GM21528 (cell line): Measurements from ENCODE around the gene CPB2.

Experiments used
- ATAC-seq: cut with Tn5 transposase; IDR thresholded peaks from one replicate; pipeline ENCODE4 v1.9.1; 2021; ENCODE audit warnings: mild to moderate bottlenecking, moderate library complexity; ENCODE audit not compliant: unreplicated experiment, low FRiP score

CPB2 gene, protein sequence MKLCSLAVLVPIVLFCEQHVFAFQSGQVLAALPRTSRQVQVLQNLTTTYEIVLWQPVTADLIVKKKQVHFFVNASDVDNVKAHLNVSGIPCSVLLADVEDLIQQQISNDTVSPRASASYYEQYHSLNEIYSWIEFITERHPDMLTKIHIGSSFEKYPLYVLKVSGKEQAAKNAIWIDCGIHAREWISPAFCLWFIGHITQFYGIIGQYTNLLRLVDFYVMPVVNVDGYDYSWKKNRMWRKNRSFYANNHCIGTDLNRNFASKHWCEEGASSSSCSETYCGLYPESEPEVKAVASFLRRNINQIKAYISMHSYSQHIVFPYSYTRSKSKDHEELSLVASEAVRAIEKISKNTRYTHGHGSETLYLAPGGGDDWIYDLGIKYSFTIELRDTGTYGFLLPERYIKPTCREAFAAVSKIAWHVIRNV

DNA sequence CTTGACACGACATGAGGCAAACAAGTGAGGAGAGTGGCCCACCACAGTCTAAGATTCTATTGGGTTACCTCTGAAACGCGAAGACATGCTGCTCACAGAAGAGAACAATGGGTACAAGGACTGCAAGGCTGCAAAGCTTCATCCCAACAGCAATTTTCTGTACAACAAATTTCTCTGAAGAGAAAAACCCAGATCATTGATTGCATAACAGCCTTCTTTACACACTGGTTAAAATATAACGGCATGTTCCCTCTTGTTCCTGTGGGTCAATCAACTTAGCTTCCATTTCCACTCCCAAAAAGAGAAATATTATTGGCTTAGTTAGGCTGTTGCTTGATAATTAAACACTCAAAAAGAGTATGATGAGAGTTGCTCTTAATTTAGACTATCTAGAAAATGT, at the start of gene CPB2:
TSS of gene CPB2 (minus strand) at position 166 of the 400 bp plus-strand sequence. CDS start at position 142, 24 bp downstream.
- no peak for ATAC-seq

DNA sequence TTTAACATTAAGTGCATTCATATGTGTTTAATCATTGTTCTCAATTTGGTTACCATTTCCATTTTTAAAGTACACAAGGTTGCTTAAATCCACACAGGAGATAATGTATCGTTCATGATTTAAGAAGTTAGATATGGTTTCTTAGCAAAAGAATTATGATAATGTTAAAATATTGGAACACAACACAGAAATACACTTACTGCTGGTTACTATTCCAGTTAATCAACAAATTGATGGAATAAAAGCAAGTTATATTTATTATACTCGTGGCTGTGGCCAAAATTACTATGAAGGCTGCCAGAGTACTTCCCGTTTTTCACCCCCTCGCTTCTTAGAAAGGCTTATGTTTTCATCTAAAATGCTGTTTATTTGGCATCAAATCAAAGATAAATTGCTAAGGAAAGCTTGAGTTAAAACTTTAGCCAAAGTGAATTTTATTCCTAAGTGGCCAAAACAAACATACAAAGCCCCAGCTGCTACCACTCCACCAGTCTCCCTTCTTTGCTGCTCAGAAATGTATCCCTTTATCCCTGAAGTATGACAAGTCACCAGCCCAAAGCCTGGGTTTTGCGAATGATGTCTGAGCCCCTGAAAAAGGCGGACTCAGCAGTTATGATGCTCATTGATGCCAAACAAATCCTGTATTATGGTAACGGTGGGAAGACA, 49.4 kb upstream of the CPB2 start:
- no peak for ATAC-seq

DNA sequence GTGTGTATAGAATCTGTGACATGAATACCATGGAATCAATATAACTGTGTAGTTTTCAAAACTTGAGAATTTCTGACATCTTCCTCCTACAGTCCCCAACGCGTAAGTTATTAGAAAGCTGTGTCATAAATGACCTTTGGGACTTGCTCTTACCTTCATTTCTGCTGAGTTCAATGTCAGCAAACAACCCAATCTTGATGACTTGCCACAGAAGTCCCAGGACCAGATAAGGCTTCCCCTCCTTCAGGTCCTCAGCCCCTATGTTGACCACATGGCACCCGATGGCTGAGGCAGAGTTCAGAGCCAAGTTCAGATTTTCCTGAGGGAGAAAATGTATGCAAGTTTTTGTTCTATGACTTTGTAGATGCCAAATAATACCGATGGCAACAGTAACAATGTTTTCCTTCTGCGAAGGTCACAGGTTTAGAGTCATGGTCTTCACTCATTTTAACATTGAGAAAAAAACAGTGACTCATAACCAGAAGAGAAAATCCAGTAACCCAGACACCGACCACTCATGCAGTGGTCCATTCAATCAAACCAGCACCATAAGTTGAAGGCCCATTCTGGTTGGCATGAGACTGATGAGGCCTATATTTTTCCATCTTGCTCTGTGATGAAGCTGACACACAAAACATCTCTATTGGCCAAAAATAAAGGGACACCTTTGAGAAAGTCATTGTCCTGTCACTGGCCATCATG, 47.9 kb upstream of the CPB2 start:
- no peak for ATAC-seq

DNA sequence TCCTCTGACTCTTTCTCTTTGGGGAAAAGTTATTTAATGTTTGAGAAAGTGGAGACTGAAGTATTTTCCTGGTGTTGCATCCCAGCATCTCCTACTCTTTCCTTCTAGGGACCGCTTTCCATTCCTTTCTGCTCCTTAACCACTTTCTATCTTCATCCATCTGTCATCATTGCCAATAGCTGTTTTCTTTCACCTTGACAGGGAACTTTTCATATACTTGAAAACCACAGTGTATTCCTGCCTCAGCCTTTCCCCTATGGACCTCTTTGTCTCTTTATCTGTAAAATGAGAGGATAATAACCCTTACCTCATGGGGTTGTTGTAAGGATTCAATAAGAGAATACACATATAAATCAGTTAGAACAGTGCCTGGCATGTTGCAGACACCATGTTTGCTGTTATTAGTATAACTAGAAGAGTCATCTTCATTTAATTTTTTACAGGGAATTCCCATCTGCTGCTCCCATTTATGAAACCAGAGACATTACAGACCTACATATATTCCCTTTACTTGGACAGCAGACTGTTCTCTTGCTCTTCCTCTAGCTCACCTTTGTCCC, 45.4 kb upstream of the CPB2 start:
- ATAC-seq: no peak

DNA sequence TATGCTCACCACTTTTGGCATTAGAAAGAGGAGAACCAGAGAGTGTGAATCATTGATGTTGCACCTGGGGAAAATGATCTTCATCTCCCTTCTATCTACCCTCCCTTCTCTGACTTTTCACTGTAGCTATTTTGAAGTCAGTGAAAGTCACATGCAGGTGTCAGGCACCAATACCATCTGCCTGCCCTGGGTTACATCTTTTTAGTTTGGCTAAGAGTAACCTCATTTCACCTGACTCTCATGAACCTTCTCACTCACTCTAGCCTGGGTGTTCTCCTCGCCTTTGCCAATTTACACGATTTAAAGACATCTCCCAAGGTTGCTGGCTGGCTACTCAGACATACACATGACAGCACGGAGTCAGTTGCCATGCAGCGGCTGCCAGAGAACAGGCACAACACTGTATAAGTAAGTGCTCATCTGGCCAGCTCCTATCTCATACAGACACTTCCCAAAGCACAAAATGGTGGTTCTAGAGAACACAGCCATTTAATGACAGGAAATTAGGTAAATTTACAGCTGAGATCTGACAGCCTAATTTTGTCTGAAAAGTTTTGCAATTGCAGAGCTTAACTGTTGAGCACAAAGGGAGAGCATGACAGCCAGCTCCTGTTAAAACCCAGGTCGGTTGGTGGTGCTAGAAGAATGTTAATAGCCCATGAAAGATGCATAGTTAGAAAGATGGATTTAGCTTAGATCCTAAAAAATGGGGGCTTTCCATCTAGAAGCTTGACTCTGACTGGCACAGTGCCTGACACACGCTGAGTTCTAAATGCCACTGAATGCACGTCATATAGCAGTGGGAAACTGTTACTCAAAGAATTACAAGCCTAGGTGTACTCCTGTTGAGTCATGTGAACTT, 44.7 kb upstream of the CPB2 start:
- ATAC-seq: no peak

DNA sequence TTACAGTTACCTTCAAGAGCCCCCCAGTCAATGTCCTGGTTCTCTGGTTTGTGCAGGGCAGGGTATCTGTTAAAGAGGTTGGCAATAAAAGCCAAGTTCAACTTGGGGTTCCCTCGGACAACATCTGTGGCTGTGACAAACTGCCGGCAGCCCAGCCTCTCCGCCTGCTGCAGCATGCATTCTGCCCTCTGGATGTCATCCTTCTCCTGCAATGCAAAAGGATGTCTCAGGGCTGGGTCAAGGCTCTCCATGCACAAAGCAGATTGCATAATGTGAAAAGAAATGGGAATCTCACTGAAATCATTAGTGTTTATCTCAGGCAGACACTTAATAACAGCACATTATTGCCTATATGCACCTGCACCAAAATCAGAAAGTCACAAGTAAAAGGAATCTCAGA, 42.1 kb upstream of the CPB2 start:
- ATAC-seq: no peak

DNA sequence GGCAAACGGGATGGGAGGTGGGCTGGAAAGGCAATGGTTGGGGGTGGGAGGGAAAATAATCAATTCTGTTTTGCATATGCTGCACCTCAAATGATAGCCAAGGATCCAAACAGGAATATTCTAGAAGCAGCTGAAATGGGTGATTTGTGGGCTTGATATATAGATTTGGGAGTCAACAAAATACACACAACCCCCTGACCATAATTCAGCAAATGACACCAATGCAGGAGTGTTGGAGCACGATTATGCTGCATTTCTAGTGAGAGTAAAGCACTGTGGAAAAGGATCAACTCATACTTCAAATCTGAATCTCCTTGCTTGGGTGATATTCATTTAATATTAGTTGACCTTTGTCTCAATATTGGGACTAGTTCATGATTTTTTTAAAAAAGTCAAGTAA, 41.1 kb upstream of the CPB2 start:
- no peak for ATAC-seq

DNA sequence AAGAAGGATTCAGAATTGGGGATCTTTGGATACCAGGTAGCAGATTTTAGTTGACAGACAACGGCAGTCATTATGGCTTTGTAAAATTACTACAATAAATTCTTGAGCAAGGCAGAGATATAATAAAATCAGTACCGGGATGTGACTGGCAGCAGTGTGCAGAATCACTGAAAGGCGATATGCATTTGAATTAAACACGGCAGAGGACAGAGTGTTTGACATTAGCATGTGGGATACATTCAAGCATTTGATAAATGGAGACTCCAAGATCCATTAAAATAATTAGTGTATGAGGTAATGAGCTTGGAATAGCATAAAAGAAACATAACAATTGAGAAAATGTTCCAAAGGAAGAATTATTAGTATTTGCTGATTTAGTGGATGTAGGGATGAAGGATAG, 40.3 kb upstream of the CPB2 start:
- no peak for ATAC-seq

DNA sequence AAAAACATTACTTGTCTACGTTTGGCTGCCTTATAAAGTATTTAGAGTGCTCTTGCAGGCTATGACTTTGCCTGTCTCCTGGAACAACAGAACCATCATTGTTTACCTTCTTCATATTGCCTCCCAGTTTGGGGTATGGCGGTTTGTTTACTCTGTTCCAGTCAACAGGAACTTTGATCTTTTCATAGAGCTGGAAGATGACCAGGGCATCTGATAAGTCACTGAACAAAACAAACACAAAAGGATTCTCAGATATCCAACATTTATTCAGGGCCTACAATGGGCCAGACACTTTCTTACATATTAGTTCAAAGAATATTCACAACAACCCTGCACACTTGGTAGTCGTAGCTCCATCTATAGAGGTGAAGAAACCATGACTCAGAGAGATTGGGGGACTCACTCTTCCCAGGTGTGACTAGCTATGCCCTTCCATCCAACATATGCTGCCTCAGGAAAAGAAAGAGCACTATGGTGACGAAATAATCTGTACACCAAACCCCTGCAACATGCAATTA, 38.4 kb upstream of the CPB2 start:
- ATAC-seq: no peak

DNA sequence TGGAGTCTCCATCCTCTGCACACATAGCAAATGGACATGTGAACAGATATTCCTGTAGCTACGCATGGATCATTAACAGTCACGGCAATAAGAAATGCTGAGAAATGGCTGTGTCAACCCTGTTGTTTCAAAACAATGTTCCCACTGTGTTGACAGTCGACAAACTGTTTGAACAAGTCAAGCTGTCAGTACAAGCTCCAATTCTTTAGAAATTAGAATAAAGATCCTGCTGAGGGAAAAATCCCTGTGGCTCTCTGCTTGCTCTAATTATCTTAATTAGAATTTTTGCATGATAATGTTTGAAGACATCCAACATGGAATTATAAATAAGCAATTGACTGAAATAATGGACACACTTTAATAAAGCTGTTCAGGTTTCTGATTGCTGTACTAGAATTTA, 37.9 kb upstream of the CPB2 start:
- ATAC-seq: no peak

DNA sequence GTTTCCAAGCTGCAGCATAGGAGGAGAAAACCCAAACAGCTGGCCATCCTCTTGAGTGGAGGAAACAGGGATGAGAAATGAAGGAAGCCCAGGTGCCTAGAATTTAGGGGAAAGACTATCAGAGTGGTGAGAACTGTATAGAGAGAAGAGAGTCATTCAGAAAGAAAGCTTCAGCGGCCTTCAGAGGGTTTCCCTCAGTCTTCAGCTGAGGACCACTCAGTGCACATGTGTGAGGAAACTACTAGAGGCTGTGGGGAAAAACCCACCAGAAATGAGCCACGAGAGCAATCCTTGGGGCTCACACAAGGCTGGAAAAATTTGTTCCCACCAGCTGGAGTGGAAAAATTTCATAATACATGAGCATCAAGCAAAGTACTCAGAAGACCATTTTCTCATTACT, 35.2 kb upstream of the CPB2 start:
- no peak for ATAC-seq

DNA sequence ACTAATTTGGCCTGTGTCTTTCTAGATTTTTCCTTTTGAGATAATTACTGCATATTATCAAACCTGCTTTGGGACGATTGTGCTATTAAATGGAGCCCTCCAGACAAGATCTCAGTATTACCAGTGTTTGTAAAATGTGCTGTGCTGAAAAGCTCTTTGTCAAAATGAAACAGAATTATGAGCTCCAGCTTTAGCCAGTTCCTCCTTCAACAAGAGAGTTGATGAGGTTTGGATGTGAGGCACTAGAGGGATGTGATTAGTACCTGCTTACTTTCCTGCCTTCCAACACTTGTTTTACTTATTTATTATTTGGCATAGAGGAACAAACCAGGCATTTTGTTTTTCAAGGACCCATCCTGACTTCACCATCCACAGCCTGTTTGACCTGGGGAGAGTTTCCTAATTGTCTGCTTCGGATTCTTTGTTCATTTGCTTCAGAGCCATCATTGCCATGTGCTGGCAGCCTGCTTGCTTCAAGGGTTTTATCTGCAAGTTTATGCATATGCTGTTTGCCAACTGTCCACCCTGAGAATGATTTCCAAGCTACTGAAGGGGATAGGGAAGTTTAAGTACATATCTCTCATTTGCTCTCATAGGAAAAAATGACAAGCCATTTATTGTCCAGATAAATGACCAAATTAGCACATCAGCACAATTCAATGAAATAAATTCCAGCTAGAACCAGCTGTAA, 32.9 kb upstream of the CPB2 start:
- ATAC-seq: no peak

DNA sequence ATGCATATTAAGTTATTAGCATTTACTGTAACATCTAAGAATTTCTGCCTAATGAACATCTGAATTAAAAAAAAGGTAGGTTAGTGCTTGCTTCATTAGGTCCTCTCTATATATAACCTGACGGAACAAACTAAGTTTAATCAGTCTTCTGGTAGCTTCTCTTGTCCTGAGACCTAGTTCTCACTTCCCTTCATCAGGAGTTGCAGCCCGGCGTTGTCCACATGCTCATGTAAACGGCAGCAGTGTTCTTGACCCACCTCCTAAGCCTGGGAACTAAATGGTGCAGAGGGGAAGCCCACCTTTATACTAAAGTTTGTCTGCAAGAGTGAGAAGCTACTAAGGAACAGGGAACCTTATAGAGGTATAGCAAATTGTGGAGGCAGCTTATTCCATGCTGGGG, 31.9 kb upstream of the CPB2 start:
- ATAC-seq: no peak

DNA sequence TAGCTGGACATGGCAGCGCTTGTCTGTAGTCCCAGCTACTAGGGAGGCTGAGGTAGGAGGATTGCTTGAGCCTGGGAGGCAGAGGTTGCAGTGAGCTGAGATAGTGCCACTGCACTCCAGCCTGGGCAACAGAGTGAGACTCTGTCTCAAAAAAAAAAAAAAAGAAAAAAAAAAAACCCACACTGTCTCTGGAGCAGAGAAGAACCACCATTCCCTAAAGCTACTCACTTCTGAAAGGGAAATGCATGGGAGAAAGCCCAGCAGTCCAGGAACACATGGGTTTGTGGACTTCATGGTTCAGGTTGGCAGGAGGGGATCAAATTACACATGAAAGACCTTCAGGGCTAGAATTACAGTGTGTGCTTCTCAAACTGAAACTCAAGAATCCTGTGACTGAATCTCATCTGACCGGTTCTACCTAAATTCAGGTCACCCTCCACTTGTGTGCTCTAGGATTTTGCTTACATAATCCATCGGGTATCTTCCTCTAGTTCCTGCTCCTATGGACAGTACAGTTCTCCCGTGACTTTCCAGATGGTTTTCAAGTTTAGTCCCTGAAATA, 30.2 kb upstream of the CPB2 start:
- no peak for ATAC-seq

DNA sequence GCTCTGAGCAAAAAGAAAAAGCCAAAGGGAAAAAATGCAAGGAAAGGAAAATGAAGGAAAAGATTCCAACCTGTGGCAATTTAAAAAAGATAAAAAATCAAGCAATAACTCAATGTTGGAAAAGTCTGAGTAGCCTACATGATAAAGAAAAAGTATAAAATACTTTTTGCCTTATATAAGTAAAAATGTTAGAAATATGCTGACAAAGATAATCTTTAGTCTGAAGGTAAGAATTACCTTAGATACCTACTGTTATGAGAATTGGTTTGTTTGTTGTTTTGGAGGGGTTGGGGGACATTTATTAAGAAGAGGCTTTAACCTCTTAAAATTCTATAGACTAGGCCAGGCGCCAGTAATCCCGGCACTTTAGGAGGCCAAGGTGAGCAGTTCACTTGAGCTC, 29.7 kb upstream of the CPB2 start:
- ATAC-seq: no peak

DNA sequence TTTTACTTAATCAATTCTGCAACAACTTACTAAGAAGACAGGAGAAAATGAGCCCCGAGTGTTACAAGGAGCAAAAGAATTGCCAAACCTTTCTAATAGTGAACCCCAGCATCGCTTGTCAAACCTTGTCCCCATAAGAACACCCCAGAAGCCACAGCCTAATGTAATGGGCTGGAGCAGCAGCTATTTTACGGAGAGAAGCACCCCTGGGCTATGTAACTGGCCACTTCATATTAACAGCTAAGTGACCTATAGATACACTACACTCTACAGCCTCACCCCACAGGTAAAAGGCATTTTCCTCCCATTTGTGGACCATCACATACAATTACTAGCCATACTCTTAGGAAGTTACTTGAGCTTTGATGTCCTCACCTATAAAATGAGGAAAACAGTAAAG, 27.3 kb upstream of the CPB2 start:
- no peak for ATAC-seq

DNA sequence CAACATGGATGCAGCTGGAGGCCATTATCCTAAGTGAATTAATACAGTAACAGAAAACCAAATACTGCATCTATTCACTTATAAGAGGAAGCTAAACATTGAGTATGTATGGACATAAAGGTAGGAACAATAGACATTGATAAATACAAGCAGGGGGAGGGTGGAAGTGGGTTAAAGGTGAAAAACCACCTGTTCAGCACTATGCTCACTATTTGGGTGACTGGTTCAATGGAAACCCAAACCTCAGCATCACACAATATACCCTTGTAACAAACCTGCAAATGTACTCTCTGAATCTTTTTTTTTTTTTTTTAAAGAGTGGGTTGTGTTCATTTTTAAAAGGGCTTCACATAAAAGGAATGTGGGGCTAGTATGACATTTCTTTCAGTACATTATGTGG, 26.9 kb upstream of the CPB2 start:
- ATAC-seq: no peak

DNA sequence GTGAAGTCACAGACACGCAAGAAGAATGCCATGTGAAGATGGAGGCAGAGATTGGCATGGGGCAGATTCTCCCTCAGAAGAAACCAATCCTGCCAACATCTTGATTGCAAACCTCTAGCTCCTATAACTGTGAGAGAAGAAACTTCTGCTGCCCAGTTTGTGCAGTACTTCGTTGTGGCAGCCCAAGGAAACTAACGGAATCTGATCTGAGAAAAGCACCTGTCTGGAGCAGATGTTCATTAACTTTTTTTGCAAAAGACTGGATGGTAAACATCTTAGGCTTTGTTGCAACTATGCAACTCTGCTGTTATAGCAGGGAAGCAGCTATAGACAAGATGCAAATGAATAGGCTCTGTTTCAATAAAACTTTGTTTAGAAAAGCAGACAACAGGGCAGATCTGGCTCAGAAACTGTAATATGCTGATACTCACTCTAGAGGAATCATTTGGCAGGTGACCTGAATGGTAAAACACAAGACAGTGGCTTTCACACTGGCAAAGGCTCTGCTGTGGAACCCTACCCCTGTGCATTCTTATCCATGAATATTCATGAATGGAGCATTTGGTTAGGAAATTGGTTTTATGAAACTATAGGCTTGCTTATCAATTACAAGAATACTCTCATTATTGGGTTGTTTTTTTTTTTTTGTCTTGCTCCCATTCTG, 25.3 kb upstream of the CPB2 start:
- no peak for ATAC-seq

DNA sequence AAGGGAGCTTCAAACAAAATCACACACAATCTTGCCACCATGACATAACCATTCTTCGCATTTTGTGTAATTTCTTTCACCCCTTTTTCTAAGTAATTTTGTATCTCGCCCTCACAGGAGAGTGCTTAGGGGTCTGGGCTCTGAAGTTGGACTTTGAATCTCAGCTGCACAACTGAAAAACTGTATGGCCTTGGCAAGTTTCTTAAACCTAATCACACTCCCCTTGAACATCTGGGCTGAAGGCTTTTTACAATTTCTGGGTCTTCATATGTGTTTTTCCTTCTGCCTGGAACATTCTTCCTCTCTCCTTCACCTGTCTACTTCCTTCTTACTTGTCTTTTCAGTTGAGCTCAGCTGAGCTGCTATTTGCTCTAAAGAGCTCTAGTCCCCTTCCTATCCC, 24.3 kb upstream of the CPB2 start:
- no peak for ATAC-seq
